GM12891 (cell line): Measurements from ENCODE around the gene HIBADH.

Experiments used
- POLR2A ChIP-seq: IDR thresholded peaks from 2 replicates; pipeline ENCODE4 v1.6.1; 2011; ENCODE audit warnings: low read depth, low read length, control low read depth
- POLR2AphosphoS5 ChIP-seq: IDR thresholded peaks from 2 replicates; pipeline ENCODE4 v1.6.1; 2011; ENCODE audit warnings: low read depth, low read length, control low read depth
- SPI1 ChIP-seq: IDR thresholded peaks from 2 replicates; pipeline ENCODE4 v1.6.1; 2011; ENCODE audit warnings: low read depth, low read length, control low read depth

GRCh38 chr7:27663989-27664331 is 1.3 kb upstream of the HIBADH start:
- TF ChIP-seq POLR2AphosphoS5 (no peak), POLR2A (no peak), SPI1 (no peak)
